ENCODE results near the gene TMEM184C. TPM values are rescaled to one million over a fixed set of nuclear protein-coding genes. Genes with fewer than 3 reads are reported as not detected.
A peak's percentile ranks its signal among the peaks of the same experiment; 100 is the strongest.

Gene TMEM184C
- total and polyA plus RNA-seq, 2 of the 8 experiments (the other 6 are each of a cell fraction or from before 2014, with no cell fraction given): 11.1 to 42.4 TPM

DNA sequence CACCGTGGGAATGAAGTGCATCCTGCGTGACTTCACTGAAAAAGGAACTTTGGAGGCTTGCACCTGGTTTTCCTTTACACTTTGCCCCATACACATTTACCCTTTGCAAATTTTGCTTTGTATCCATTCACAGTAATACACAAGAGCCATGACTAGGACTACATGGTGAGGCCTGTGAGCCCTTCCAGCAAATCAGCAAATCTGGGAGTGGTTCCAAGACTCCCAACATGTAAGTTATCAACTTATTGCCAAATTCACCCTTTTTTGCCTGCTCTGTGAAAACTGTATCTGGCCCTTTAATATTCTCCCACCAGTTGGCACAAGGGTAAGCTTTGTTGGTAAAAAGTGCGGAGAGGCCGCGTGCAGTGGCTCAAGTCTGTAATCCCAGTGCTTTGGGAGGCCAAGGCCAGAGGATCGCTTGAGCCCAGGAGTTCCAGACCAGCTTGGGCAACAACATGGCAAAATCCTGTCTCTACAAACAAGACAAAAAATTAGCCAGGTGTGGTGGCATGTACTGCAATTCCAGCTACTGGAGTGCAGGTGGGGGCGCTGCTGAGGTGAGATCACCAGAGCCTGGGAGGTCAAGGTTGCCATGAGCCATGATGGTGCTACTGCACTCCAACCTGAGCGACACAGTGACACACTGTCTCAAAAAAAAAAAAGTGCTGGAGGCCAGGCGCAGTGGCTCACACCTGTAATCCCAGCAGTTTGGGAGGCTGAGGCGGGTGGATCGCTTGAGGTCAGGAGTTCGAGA, 61.8 kb downstream of the TMEM184C start (continued):
- peak; percentile 53 to 67 for TF ChIP-seq RAD21 (IDR thresholded peaks at IDR 0.05 in 1 of 2, conservative IDR thresholded peaks at IDR 0.05 in 1 of 2; ENCODE audit: low read depth in 2 of 2, low read length in 2 of 2)
- TF ChIP-seq MAFK (IDR thresholded peaks at IDR 0.05; ENCODE audit: low read depth, low read length): no peak
- no peak for TF ChIP-seq KDM4A (IDR thresholded peaks at IDR 0.05; ENCODE audit: low read depth, low read length, severe bottlenecking)
- no peak for TF ChIP-seq POLR2AphosphoS5 (IDR thresholded peaks at IDR 0.05; ENCODE audit: low read depth, low read length)
- TF ChIP-seq RFX5 (IDR thresholded peaks at IDR 0.05; ENCODE audit: borderline replicate concordance, low read depth, low read length): no peak

Data from H1 (cell line).